ENCODE measurements around the gene MAN1A2.
"Not testable (repeated sequence)": the region's sequence is repeated elsewhere in the genome, so short reads cannot be mapped to it uniquely, and the experiment has no call there.

The MAN1A2 gene

DNA sequence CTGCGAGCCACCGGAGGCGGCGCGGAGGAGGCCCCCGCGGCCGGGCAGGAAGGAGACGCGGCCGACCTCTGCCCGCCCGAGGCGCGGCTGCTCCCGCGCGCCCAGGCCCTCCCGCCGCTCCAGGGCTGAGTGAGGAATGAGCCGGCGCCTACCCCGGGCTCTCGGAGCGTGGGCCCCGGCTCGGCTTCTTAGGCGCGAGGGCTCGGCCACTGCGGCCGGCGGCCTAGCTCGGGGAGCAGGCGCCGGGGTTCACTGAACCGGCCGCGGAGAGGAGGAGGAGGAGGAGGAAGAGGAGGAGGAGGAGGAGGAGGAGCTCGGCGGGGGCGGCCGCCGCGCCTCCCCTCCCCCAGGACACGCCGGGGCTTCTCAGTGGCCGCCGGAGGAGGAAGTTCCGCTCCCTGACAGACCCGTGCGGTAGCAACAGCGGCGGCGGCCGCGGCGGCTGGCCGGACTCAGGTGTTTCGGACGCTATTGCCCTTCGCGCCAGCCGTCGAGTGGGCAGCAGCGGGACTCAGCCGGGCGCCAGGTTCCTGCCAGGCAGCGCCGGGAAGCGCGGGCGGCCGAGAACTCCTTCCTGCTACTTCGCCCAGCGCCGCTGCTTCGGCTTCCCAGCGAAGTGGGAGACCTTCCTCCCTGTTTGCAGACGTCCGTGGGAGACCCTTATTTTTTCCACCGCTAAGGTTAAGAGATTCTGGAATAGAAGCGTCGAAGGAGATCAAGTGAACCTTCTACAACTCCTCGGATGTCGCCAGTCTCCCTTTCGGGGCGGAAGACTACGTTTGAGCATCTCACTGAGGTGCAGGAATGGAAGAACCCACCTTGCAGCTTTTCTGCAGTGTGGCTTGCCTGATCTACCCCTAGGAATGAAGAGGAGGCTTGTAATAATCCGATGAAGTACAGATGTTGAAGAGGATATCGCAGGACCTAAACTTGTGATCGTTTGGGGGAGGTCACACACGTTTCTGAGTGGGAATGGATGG lies at the start of gene MAN1A2:
Gene MAN1A2, plus strand, starts transcription at position 404 of the 980 bp plus-strand sequence. CDS start 735 bp downstream, outside the sequence.
- DNase-seq, result peak; percentile 70

DNA sequence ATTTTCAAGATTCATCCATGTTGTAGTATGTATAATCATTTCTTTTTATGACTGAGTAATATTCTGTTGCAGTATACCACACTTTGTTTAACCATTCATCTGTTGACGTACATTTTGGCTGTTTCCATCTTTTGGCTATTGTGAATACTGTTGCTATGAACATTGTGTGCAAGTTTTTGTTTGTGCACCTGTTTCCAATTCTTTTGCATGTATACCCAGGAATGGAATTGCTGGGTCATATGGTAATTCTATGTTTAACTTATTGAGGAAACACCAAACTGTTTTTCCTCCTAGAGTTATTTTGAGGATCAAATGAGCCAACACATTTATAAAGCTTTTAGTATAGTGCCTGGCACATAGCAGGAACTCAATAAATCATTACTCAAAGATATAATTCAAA lies 49.2 kb upstream of the MAN1A2 start:
- DNase-seq, result no peak

DNA sequence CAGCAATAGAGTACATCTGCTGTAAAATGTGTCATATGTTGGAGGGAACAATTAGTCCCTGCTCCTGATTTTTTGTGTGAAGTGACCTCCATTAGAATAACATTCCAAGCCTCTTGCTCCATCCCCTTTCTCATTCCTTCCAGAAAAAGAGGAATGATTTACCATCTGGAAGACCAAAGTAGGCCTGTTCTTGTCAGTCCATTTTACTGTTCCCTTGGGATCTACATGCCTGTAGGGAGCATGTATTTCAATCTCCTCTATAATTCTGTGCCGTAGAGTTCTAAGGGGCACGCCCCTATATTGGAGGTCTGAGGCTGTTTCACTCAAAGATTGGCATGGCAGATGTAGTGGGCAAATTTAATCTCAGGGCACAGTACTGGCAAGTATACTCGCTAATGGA lies 48.8 kb upstream of the MAN1A2 start:
- no peak for DNase-seq

DNA sequence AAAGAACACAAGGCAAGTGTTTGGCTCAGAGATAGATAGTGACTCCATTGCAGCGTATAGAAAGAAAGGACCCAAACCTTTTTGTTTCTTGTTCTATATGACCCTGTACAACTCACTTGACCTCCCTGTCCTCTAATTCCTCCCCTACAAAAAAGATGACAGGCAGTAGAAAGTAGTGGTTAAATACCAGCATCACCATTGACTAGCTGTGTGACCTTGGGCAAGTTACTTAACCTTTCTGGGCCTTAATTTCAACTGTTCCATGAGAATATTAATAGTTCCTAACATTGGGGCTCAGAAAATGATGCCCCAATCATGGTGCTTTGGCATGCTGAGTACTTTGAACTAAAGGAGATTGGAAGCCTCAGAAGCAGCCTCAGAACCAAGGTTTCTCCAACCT lies 46.7 kb upstream of the MAN1A2 start:
- DNase-seq, result no peak

DNA sequence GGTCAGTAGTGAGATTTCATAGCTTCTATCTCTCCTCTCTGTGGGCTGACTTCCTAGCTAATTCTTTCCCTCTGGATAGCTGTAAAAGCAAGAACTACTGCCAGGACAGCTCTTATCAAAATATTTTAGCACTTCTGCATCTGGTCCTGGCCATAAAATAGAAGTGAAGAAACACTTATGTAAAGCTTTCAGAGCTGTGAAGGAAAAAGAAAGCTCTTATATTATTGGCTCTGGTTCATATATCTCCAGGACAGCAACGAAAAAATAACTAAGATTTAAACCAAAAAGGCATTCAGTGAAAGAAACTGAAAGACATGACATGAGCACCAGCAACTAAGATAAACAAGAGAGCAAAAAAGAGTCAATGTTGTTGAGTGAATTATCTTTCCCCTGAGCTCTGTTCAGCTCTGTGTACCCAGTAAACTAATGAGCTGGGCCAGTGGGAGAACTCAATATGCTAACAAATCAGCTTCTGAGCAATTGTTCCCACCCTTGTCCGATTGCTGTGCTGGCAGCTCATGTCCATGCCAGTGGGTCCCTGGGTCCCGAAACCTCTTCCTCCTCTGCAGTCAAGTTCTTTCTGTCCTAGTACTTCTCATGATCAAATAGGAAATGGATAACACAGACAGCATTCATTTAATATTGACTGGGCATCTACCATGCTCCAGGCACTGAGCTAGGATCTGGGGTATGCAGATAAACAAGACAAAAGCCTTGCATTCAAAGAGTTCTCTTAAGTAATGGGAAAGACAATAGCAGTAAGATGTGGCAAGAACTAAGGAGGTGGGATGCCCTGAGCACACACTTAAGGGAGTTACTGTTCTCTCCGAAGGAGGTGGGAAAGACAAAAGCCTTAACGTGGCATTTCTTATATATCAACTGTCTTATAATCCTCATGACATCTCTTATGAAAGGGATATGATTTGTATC lies 45.3 kb upstream of the MAN1A2 start:
- no peak for DNase-seq

DNA sequence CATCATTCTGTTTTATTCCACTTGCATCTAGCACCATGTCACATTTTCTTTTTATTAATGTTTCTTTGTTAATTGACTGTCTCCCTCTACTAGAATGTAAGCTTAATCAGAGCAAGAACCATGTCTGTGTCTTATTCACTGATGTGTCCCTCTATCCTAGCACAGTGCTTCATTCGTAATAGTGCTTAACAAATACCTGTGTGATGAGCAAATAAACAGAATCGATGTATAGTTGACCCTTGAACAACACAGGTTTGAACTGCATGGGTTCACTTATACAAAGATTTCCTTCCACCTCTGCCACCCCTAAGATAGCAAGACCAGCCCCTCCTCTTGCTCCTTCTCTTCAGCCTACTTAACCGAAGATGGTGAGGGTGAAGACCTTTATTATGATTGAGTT lies 42.9 kb upstream of the MAN1A2 start:
- no peak for DNase-seq

DNA sequence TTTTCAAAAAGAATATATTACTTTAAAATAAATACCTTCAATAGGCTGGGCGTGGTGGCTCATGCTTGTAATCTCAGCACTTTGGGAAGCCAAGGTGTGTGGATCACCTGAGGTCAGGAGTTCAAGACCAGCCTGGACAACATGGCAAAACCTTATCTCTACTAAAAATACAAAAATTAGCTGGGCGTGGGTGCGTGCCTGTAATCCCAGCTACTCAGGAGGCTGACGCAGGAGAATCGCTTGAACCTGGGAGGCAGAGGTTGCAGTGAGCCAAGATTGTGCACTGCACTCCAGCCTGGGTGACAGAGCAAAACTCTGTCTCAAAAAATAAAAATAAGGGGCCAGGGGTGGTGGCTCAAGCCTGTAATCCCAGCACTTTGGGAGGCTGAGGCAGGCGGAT lies 41.2 kb upstream of the MAN1A2 start:
- not testable (repeated sequence) for DNase-seq

DNA sequence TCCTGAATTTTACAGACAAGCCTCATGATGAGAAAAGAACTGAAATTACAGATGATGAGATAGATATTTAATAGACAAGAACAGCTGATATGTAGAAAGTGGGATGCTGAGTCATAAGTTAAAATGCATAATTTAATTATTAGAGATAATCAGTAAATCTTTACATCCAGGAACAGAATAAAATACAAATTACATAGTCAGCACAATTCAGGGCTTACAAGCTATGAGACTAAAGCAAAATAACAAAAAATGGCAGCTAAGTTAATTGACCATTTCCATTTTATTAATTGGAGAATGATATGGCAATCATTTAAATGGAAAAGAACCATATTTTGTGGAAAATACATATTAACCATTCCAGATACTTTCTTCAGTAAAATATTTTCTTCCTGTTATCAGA lies 40.2 kb upstream of the MAN1A2 start:
- DNase-seq, result no peak

DNA sequence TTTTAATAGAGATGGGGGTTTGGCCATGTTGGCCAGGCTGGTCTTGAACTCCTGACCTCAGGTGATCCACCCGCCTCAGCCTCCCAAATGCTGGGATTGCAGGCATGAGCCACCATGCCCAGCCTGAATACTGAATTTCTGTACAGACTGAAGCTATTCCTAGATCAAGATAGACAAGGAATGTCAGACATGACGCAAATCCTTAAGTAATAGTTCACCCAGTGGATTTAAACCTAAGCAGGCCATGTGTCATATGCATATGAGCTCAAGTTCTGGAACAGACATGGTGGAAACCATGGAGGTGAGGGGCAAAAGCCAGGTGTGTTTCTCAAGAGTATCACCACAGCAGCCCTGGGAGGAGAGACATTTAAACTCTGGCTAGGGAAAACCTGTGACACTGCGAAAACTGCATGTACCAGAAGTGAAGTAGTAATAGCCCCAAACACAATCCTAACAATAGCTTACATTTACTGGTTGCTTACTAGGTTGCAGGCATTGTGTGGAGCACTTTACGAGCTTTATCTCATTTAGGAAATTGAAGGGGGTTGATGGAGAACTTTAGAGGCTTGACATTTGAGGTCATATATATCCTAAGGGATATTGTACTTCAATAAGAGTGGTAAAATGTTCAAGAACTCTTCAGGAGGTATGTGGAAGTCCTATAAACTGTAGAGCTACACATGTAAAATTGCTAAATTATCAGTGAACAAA lies 31.7 kb upstream of the MAN1A2 start:
- no peak for DNase-seq

DNA sequence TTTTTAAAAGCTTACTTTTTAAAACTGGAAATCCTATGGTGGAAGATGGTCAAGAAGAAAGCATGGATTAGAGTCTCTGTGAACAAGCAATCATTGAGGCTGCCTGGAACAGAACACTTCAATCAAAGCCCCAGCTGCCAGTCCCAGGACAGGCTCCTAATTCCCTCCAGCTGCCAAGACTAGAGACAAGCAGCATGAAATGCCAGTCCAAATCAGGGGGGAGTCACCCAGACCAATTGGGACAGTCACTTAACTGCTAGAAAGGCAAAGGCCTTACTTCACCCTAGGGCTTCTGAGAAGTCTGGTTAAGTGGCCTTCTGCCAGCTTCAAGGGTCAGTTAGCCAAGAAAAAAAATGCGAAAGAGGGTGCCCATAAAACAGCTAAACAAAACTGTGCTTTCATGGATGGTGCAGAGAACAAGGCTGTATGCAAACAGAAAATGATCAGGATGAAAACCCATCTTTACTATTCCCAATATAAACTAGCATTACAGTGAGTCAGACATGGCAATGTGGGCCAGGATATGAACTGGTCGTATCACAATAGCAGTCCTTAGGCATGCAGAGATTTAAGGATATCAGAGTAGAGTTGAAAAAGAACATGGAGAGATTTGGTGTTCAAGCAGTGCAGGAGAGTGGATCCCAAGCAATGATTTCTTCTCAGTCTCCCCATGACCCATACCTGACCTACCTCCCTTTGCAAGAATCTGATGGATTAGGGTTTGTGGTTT lies 31.0 kb upstream of the MAN1A2 start:
- no peak for DNase-seq

DNA sequence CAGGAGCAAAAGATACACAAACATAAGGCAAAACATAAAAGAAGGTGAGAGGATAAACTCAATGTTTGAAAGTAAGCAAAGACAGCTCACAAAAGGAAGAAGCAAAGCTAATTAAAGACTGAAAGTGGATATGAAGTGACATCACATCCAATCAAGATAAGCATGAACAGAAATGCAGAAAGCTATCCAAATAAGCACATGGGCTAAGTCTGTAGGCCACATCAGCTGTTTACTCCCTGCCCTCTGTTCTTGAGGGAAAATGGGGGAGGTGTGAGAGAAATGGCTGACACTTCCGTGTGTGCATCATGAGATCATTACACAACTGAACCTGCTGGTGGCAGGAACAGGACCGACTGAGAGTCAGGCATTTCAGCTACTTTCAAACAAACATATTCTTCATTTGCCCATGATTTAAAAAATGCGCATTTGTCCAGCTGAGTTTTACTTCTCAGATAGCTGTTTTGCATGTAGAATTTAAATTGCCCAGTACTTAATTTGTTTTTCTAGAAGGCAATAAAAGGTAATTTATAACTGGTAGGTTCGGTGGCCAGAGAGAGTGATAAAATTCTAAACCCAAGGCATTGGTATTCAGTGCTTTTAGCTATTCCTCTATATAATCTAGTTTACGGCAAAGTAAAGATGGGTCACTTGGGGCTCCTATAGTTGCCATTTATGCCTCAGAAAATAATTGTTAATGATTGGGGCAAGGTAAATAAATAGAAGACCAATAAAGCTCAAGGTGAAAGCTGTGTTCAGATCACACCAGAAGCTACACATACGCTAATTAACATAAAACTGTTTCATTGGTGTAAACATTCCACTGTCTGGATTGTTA lies 27.2 kb upstream of the MAN1A2 start:
- no peak for DNase-seq

DNA sequence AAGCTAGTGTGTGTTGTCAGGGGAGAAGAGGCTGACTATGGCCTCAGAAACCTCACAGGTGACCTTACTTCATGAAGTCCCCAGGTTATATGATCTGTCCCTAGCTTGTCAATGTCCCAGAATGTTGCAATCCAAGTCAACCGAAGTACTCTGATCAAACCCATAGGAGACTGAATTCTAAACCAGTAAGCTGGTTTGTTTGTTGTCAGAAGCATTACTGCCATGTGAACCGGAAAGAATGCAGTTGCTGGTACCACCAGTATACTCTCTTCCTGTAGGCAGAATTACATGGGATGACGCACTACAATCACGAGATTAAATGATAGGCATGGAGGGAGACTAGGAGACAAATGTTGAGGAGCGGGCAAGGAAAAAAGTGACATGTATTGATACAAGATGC lies 26.1 kb upstream of the MAN1A2 start:
- DNase-seq, result no peak

DNA sequence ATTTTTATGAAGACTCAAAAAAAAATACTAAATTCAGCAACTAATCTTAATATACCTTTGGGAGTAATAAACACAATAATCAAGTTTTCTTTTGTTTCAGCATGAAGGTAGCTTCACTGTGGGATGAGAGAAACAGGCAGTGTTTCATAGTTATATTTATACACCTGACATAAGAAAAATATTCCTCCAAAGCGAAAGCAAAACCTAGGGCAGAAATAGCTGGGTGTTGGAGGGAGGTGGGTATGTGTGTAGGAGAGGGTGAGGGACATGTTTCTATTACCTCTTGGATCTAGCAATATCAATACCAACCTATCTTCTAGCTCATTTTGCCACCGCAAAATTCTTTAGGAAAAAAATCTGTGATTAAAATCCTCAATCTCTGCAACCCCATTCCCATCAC lies 24.9 kb upstream of the MAN1A2 start:
- no peak for DNase-seq

DNA sequence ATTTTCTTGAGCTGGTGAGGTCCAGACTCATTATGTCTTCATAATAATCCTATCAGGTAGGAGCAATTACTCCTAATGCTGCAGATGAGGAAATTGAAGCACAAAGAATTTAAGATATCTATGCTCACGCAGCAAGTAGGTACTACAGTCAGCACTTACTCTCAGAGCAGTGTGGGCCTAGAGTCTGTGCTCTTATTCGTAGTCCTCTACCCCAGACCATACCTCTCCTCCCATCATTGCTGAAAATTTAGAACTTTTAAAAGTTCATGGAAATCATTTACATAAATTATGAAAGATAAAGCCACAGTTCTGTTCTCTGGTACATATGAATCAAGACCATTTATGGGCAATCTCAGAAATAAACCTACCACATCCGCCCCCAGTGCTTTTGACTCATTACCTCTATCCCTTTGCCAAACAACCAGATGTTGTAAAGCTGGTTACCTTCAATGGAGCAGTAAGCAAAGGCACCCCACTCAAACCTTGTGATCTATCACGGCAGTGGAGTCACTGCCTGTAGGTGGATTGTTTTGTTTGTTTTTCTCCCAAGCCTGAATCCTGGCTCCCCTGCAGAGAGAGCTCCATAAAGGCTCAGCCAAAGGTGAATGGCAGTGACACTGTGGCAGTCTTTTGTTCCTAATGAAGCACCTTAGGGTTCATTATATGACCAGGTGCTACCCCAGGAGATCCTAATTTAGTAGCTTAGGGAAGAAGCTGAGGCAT lies 20.9 kb upstream of the MAN1A2 start:
- no peak for DNase-seq

DNA sequence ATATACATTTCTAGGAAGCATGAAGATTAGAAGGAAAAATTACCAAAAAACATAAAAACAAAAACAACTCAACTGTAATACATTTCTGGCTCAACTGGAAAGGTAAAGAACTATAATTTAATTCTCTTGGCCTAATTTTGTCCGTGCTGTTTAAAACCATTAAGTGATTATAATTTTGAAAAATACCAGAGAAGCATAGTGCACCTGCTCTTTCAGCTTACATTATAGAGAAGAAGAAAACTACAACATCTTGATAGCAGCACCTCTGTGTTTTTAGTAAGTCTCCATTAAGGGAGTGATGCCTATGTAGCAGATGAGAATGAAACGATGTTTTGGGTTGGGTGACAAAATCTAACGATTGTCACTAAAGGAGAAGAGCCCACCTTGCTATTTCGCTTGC lies 19.3 kb upstream of the MAN1A2 start:
- no peak for DNase-seq

DNA sequence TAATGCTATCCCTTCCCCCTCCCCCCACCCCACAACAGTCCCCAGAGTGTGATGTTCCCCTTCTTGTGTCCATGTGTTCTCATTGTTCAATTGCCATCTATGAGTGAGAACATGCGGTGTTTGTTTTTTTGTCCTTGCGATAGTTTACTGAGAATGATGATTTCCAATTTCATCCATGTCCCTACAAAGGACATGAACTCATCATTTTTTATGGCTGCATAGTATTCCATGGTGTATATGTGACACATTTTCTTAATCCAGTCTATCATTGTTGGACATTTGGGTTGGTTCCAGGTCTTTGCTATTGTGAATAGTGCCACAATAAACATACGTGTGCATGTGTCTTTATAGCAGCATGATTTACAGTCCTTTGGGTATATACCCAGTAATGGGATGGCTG lies 14.6 kb upstream of the MAN1A2 start:
- not testable (repeated sequence) for DNase-seq

DNA sequence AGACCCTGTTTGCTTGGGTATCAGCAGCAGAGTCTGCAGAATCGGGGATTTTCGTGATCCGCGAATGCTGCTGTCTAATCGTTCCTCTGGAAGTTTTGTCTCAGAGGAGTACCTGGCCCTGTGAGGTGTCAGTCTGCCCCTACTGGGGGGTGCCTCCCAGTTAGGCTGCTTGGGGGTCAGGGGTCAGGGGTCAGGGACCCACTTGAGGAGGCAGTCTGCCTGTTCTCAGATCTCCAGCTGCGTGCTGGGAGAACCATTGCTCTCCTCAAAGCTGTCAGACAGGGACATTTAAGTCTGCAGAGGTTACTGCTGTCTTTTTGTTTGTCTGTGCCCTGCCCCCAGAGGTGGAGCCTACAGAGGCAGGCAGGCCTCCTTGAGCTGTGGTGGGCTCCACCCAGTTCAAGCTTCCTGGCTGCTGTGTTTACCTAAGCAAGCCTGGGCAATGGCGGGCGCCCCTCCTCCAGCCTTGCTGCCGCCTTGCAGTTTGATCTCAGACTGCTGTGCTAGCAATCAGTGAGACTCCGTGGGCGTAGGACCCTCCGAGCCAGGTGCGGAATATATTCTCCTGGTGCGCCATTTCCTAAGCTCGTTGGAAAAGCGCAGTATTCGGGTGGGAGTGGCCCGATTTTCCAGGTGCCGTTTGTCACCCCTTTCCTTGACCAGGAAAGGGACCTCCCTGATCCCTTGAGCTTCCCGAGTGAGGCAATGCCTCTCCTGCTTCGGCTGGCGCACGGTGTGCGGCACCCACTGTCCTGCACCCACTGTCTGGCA lies 9.2 kb upstream of the MAN1A2 start:
- peak; percentile 19 for DNase-seq

DNA sequence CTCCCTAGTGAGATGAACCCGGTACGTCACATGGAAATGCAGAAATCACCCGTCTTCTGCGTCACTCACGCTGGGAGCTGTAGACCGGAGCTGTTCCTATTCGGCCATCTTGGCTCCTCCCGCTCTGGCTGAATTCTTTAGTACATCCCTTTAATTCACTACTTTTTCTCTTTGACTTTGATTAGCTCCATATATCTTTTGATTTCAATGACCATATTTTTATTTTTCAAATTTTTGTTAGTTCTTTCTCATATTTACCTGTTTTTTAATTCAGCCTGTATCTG lies 8.7 kb upstream of the MAN1A2 start:
- DNase-seq, result not testable (repeated sequence)

DNA sequence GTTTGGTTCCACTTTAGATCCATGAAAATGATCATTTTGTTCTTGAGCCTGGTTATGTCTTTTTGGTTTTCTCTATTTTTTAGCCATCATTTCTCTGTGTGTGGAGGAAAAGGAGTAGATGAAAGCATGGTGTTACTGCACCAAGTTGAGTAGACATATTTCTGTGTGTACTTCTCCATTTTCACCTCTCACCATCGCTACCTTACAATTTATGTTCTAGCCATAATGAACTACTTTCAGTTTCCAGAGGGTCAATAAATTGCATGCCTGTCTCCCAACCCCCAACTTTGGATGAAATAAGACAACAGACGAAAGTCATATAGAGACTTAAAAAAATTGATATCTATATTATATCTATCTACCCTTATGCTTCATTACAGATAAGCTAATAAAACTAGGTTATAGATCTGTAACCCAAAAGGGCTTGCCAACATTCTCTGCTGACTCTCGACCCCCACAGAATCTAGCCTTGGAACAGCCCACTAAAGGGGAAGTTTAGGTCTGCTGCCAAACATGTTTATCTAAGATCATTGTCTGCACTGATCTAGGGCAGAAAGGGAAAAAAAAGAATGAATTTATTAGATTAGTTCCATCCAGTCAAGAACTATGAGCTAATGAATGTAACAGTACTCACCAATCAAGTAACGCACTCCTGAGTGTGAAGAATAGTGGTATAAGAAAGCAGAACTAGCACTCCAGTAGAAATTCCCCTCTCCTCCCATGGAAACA lies 7.5 kb upstream of the MAN1A2 start:
- no peak for DNase-seq

All from activated gamma-delta T cell treated with Interleukin-2 at 50 U/mL for 16 hours (primary cell).